Chondrocyte (in vitro differentiated cells): Measurements from ENCODE around the gene LCE1A. TPM values are rescaled to one million over a fixed set of nuclear protein-coding genes. Genes with fewer than 3 reads are reported as not detected.

ENCODE experiments used
- DNase-seq: peaks from one replicate; pipeline ENCODE4 v3.0.0; 2021; ENCODE audit warnings: mixed read lengths, low spot score
- H3K27ac Mint-ChIP-seq: one replicate; pipeline ENCODE4 v1.8.0; 2021; ENCODE audit warnings: mild to moderate bottlenecking, moderate library complexity, mixed read lengths; ENCODE audit not compliant: unreplicated experiment
- H3K27me3 Mint-ChIP-seq: 2 replicates; pipeline ENCODE4 v1.8.0; 2021; ENCODE audit warnings: low read depth, mixed read lengths
- H3K36me3 Mint-ChIP-seq: 2 replicates; pipeline ENCODE4 v1.8.0; 2021; ENCODE audit warnings: low read depth, mixed read lengths
- H3K4me1 Mint-ChIP-seq: 2 replicates; pipeline ENCODE4 v1.8.0; 2021; ENCODE audit warnings: low read depth, mild to moderate bottlenecking, mixed read lengths
- H3K4me3 Mint-ChIP-seq: one replicate; pipeline ENCODE4 v1.8.0; 2021; ENCODE audit warnings: mild to moderate bottlenecking, moderate library complexity, mixed read lengths; ENCODE audit not compliant: unreplicated experiment
- H3K9me3 Mint-ChIP-seq: 2 replicates; pipeline ENCODE4 v1.8.0; 2021; ENCODE audit warnings: low read depth, mixed read lengths
- CTCF ChIP-seq: fragments of 200-600 bp; sonication (generic); IDR thresholded peaks from 2 replicates; pipeline ENCODE4 v1.5.0; 2021; ENCODE audit warnings: antibody characterized with exemption, mild to moderate bottlenecking, moderate library complexity
- total RNA-seq: library from RNA; stranded (reverse); gene quantifications from 3 replicates; pipeline ENCODE4 v1.2.1, GENCODE V29; 2021

LCE1A gene
- total RNA-seq, 1 donor from 2014 or later = not detected

- Mint-ChIP-seq H3K27ac (no peak overlapping the region), H3K4me1 (no peaks in the 10 kb centered on the region), H3K36me3 (no peaks in the 10 kb centered on the region), H3K4me3 (no peak overlapping the region), H3K27me3 (no peaks in the 10 kb centered on the region), H3K9me3 (no peaks in the 10 kb centered on the region)
- TF ChIP-seq CTCF = no peak
- DNase-seq = no peak
These were observed 28.4 kb downstream of the LCE1A start for GRCh38 chr1:152855661-152856060.

- Mint-ChIP-seq H3K9me3 (no peaks in the 10 kb centered on the region), H3K36me3 (no peaks in the 10 kb centered on the region), H3K4me3 (no peak overlapping the region), H3K27ac (no peak overlapping the region), H3K27me3 (peaks cover 3% of the 10 kb centered on the region), H3K4me1 (no peaks in the 10 kb centered on the region)
- DNase-seq = no peak
- no peak for TF ChIP-seq CTCF
These were observed 30.8 kb downstream of the LCE1A start for GRCh38 chr1:152858062-152858461.

GRCh38 chr1:152859696-152860095, 32.4 kb downstream of the LCE1A start, which contains the start of gene LCE7A:
LCE7A (plus strand) TSS chr1:152859996; CDS start chr1:152860698, 702 bp downstream.
- no peaks in the 10 kb centered on the region for H3K36me3 Mint-ChIP-seq
- no peaks in the 10 kb centered on the region for H3K9me3 Mint-ChIP-seq
- no peak within 1 kb of the TSS for H3K4me3 Mint-ChIP-seq
- peaks cover 3% of the 10 kb centered on the region for H3K27me3 Mint-ChIP-seq
- no peak for DNase-seq
- no peak for TF ChIP-seq CTCF
- H3K4me1 Mint-ChIP-seq = no peaks in the 10 kb centered on the region
- no peak within 1 kb of the TSS for H3K27ac Mint-ChIP-seq

- no peaks in the 10 kb centered on the region for H3K9me3 Mint-ChIP-seq
- no peak for TF ChIP-seq CTCF
- DNase-seq = no peak
- no peaks in the 10 kb centered on the region for H3K4me1 Mint-ChIP-seq
- no peak overlapping the region for H3K27ac Mint-ChIP-seq
- H3K36me3 Mint-ChIP-seq = no peaks in the 10 kb centered on the region
- no peak overlapping the region for H3K4me3 Mint-ChIP-seq
- H3K27me3 Mint-ChIP-seq = peaks cover 3% of the 10 kb centered on the region
These were observed 32.9 kb downstream of the LCE1A start for GRCh38 chr1:152860129-152860528.

- peaks cover 3% of the 10 kb centered on the region for H3K27me3 Mint-ChIP-seq
- H3K27ac Mint-ChIP-seq = no peak overlapping the region
- no peaks in the 10 kb centered on the region for H3K36me3 Mint-ChIP-seq
- no peaks in the 10 kb centered on the region for H3K4me1 Mint-ChIP-seq
- no peak for TF ChIP-seq CTCF
- no peak overlapping the region for H3K4me3 Mint-ChIP-seq
- DNase-seq = no peak
- H3K9me3 Mint-ChIP-seq = no peaks in the 10 kb centered on the region
These were observed 34.1 kb downstream of the LCE1A start for GRCh38 chr1:152861374-152861773.
